ENCODE measurements around the gene HDAC4.

Gene HDAC4

GRCh38 chr2:239157269-239157668 is 243.6 kb downstream of the HDAC4 start:
- TF ChIP-seq POLR2AphosphoS5 (IDR thresholded peaks at IDR 0.05; ENCODE audit: low read depth) (no peak), CTCF (IDR thresholded peaks at IDR 0.05; ENCODE audit: insufficient read depth, low read length) (no peak), SPI1 (IDR thresholded peaks at IDR 0.05; ENCODE audit: borderline replicate concordance, low read depth) (no peak), GABPA (IDR thresholded peaks at IDR 0.05; ENCODE audit: low read depth) (no peak)
- TF ChIP-seq, protein P1, sequence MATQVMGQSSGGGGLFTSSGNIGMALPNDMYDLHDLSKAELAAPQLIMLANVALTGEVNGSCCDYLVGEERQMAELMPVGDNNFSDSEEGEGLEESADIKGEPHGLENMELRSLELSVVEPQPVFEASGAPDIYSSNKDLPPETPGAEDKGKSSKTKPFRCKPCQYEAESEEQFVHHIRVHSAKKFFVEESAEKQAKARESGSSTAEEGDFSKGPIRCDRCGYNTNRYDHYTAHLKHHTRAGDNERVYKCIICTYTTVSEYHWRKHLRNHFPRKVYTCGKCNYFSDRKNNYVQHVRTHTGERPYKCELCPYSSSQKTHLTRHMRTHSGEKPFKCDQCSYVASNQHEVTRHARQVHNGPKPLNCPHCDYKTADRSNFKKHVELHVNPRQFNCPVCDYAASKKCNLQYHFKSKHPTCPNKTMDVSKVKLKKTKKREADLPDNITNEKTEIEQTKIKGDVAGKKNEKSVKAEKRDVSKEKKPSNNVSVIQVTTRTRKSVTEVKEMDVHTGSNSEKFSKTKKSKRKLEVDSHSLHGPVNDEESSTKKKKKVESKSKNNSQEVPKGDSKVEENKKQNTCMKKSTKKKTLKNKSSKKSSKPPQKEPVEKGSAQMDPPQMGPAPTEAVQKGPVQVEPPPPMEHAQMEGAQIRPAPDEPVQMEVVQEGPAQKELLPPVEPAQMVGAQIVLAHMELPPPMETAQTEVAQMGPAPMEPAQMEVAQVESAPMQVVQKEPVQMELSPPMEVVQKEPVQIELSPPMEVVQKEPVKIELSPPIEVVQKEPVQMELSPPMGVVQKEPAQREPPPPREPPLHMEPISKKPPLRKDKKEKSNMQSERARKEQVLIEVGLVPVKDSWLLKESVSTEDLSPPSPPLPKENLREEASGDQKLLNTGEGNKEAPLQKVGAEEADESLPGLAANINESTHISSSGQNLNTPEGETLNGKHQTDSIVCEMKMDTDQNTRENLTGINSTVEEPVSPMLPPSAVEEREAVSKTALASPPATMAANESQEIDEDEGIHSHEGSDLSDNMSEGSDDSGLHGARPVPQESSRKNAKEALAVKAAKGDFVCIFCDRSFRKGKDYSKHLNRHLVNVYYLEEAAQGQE (IDR thresholded peaks at IDR 0.05; ENCODE audit: insufficient replicate concordance, low read depth): no peak

DNA sequence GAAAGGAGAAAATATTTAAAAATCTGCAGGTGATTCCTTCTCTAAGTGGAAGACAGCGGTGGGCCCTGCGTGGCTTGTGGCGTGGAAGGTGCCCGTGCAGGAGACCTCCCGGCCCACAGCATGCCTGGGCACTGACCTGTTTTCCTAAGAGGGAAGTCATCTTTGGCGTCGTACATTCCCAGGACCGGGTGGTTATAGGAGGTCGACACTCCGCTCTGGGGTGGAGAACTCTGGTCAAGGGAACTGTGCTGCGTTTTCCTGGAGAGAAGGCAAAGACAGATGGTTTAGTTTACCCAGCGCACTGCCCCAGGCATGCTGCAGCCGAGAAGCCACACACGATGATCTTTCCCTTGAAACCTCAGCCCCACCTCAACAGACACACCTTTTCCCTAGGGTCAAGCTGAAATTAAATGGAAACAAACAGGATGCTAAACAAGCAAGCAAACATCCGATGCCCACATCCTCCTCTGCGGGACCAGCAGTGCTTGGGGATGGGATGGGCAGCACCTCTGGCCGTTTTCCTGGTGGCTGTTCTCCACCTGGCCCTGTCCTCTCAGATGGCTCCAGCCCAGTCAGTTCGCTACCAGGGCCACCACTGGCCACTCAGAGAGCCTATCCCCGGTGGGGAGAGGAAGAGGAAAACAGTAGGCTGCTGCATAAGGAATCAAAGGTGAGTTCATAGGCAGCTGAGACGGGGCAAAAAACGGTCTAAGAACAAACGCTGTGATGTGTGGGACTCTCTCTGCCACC is 244.1 kb downstream of the HDAC4 start:
- Histone ChIP-seq H3K4me3 (replicated peaks; ENCODE audit: insufficient read depth, low read length) (no peak overlapping the region), H3K27ac (replicated peaks) (no peak overlapping the region)
- TF ChIP-seq SPI1 (IDR thresholded peaks at IDR 0.05; ENCODE audit: borderline replicate concordance, low read depth) (no peak), CTCF (IDR thresholded peaks at IDR 0.05; ENCODE audit: insufficient read depth, low read length) (no peak), GABPA (IDR thresholded peaks at IDR 0.05; ENCODE audit: low read depth) (no peak), POLR2AphosphoS5 (IDR thresholded peaks at IDR 0.05; ENCODE audit: low read depth) (no peak)
- TF ChIP-seq, protein P1 (IDR thresholded peaks at IDR 0.05; ENCODE audit: insufficient replicate concordance, low read depth): no peak

More at GRCh38 chr2:239157269-239157668, 243.6 kb downstream of the HDAC4 start:
- Histone ChIP-seq H3K27ac (replicated peaks) (no peak overlapping the region), H3K27me3 (ENCODE audit: insufficient read depth, poor library complexity, severe bottlenecking) (no peaks in the 10 kb centered on the region), H3K4me3 (replicated peaks; ENCODE audit: insufficient read depth, low read length) (no peak overlapping the region)
- DNase-seq (ENCODE audit: low read depth in 1 of 2, low spot score in 1 of 2): no peak

DNA sequence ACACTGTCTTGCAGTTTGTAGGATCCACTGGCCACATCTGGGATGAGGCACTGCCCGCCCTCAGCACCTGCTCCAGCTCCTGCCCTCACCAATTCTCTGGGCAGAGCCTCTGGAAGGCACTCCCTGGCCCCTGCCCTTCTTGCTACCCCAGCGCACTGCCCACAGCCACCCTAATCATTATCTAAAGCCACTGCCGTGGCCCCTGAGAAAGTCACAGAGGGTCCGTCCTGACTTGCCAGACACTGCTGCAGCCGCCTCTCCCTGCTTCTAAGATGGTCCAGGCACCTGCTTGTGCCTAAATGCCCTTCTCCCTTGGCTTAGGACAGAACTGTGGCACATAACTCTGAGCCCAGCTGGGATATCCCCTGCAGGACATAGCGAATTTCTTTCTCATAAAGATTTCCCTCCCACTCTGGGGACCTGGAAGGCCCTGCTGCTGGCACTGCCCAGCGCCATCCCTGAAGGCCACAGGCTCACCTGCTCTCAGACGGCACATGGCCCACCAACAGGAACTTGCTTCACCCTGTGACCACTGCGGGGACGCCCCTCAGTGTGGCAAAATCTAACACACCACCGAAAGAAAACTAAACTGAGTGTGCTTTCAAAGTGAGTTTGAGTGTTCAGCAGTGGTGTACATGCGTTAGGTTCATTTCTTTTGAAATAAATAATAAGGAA is 244.9 kb downstream of the HDAC4 start:
- TF ChIP-seq GABPA (IDR thresholded peaks at IDR 0.05; ENCODE audit: low read depth) (no peak), SPI1 (IDR thresholded peaks at IDR 0.05; ENCODE audit: borderline replicate concordance, low read depth) (no peak), POLR2AphosphoS5 (IDR thresholded peaks at IDR 0.05; ENCODE audit: low read depth) (no peak), CTCF (IDR thresholded peaks at IDR 0.05; ENCODE audit: insufficient read depth, low read length) (no peak)
- TF ChIP-seq, protein P1 (IDR thresholded peaks at IDR 0.05; ENCODE audit: insufficient replicate concordance, low read depth): no peak
- H3K27me3 ChIP-seq (ENCODE audit: insufficient read depth, poor library complexity, severe bottlenecking): no peaks in the 10 kb centered on the region
- no peak for DNase-seq (ENCODE audit: low read depth in 1 of 2, low spot score in 1 of 2)
- H3K27ac ChIP-seq (replicated peaks): no peak overlapping the region
- H3K4me3 ChIP-seq (replicated peaks; ENCODE audit: insufficient read depth, low read length): no peak overlapping the region

More for the DNA sequence above, 244.1 kb downstream of the HDAC4 start:
- DNase-seq (ENCODE audit: low read depth in 1 of 2, low spot score in 1 of 2): no peak
- no peaks in the 10 kb centered on the region for H3K27me3 ChIP-seq (ENCODE audit: insufficient read depth, poor library complexity, severe bottlenecking)

Data from HL-60 (cell line).